PC-3 (cell line): Measurements from ENCODE around the gene PCCA. TPM values are rescaled to one million over a fixed set of nuclear protein-coding genes. Genes with fewer than 3 reads are reported as not detected.
"Not testable (repeated sequence)": the region's sequence is repeated elsewhere in the genome, so short reads cannot be mapped to it uniquely, and the experiment has no call there.

Source experiments
- ATAC-seq: fragments of 200-7000 bp; cut with Tn5 transposase; 2 replicates; pipeline ENCODE4 v1.9.1; 2020; ENCODE audit warnings: mild to moderate bottlenecking, moderate library complexity
- BruUV-seq: library from RNA; stranded (reverse); fragments of 400-500 nt; replicated peaks from 2 replicates; lab custom pipeline; 2021; lab: Mats Ljungman, UMichigan
- CTCF ChIA-PET: fragments of 300-600 bp; sonication (Branson Sonifier 250); formaldehyde crosslinking; loops from one replicate; lab custom pipeline; 2022; ENCODE audit warnings: antibody characterized with exemption; lab: Charles Lee
- POLR2A ChIA-PET: fragments of 300-600 bp; sonication (Branson Sonifier 250); formaldehyde crosslinking; loops from one replicate; lab custom pipeline; 2022; ENCODE audit warnings: antibody characterized with exemption; ENCODE audit not compliant: unreplicated experiment; lab: Charles Lee
- DNase-seq: peaks from one replicate; pipeline ENCODE4 v3.0.0-alpha.2; 2015
- H2AFZ ChIP-seq: fragments of 300-600 bp; sonication (generic); 2 replicates; pipeline ENCODE4 v1.6.0; 2016; ENCODE audit warnings: antibody characterized with exemption, low read length
- H3F3A ChIP-seq: fragments of 300-600 bp; sonication (generic); one replicate; pipeline ENCODE4 v1.6.0; 2017; ENCODE audit warnings: antibody characterized with exemption, low read length, control low read depth, mild to moderate bottlenecking; ENCODE audit not compliant: unreplicated experiment
- H3K27ac ChIP-seq: fragments of 300-600 bp; sonication (generic); 2 replicates; pipeline ENCODE4 v1.5.1; 2016; ENCODE audit warnings: mild to moderate bottlenecking, low read length
- H3K27me3 ChIP-seq: fragments of 300-600 bp; sonication (generic); 2 replicates; pipeline ENCODE4 v1.6.1; 2016; ENCODE audit warnings: low read length, mixed read lengths
- H3K36me3 ChIP-seq: fragments of 300-600 bp; sonication (generic); 2 replicates; pipeline ENCODE4 v1.6.1; 2016; ENCODE audit warnings: low read depth, mixed run types, low read length, mixed read lengths
- H3K4me1 ChIP-seq: fragments of 300-600 bp; sonication (generic); 2 replicates; pipeline ENCODE4 v1.5.1; 2016; ENCODE audit warnings: low read length; ENCODE audit not compliant: insufficient read depth
- H3K4me2 ChIP-seq: fragments of 300-600 bp; sonication (generic); 2 replicates; pipeline ENCODE4 v1.6.0; 2016; ENCODE audit warnings: low read length
- H3K4me3 ChIP-seq: fragments of 300-600 bp; sonication (generic); 2 replicates; pipeline ENCODE4 v1.5.1; 2016; ENCODE audit warnings: mild to moderate bottlenecking, low read length, mixed read lengths
- H3K79me2 ChIP-seq: fragments of 300-600 bp; sonication (generic); 2 replicates; pipeline ENCODE4 v1.6.1; 2017; ENCODE audit warnings: low read length, mixed read lengths
- H3K9ac ChIP-seq: fragments of 300-600 bp; sonication (generic); 2 replicates; pipeline ENCODE4 v1.6.0; 2016; ENCODE audit warnings: mild to moderate bottlenecking, low read length
- H3K9me2 ChIP-seq: fragments of 300-600 bp; sonication (generic); replicated peaks from 2 replicates; pipeline ENCODE4 v1.6.1; 2016; ENCODE audit warnings: mixed run types, low read length, mixed read lengths
- H3K9me3 ChIP-seq: fragments of 300-600 bp; sonication (generic); 2 replicates; pipeline ENCODE4 v1.6.1; 2016; ENCODE audit warnings: low read length, mixed read lengths
- H4K20me1 ChIP-seq: fragments of 300-600 bp; sonication (generic); 2 replicates; pipeline ENCODE4 v1.6.1; 2016; ENCODE audit warnings: low read length, mixed read lengths
- EZH2 ChIP-seq: fragments of 300-600 bp; sonication (generic); IDR thresholded peaks from one replicate; pipeline ENCODE4 v1.6.1; 2017; ENCODE audit warnings: antibody characterized with exemption, mild to moderate bottlenecking, low read length; ENCODE audit not compliant: unreplicated experiment
- EZH2phosphoT487 ChIP-seq: fragments of 300-600 bp; sonication (generic); IDR thresholded peaks from 2 replicates; pipeline ENCODE4 v1.6.1; 2018; ENCODE audit warnings: mild to moderate bottlenecking, antibody characterized with exemption, low read length, borderline replicate concordance
- intact Hi-C: fragments of 100-400 bp; cut with micrococcal nuclease; formaldehyde crosslinking; loops from 2 replicates; pipeline ENCODE4 v1.9.0; 2023
- total RNA-seq: library from RNA; depleted of rRNA; stranded (reverse); fragments of >200 nt; gene quantifications from 2 replicates; pipeline ENCODE4 v1.2.3, GENCODE V29; 2014
- TF ChIP-seq, protein P1 (sequence below): fragments of 300-600 bp; sonication (generic); conservative IDR thresholded peaks from 2 replicates; pipeline ENCODE4 v1.5.1; 2017; ENCODE audit warnings: antibody characterized with exemption, low read depth, mild to moderate bottlenecking, low read length

Gene PCCA
- total RNA-seq, 1 experiment from 2014 or later, result 10.5 TPM

DNA sequence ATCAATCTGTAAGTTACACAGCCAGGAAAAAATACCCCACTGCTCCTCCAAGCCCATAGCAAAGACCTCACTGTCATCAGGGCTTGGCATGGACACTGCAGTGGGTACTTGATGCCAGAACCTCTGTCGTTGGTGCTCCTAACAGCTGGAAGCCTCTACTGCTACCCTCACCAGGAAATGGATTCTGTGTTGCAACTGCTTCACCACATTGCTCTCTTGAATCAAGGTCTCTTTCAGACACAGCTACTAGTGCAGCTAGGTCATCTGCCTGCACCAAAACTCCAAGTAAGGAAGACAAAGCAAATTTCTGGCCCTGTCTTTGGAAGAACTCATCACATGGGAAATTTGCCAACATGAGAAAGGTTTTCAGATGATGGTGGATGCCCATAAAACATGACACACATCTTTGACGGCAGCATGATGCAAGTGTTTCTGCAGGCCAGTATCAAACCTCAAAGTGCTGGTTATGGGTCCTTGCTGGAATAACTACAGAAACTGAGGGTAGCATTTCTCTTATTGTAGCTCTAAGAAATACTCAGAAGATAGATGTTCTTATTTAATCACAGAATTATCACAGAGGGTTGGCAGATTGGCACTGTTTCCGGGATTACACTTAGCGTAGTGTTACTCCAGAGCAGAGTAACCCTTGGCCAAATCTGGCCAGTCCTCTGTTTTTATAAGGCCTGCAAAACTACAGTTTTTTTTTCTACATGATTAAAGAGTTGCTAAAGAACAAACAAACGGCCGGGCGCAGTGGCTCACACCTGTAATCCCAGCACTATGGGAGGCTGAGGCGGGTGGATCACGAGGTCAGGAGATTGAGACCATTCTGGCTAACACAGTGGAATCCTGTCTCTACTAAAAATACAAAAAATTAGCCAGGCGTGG is 12.9 kb upstream of the PCCA start:
- intact Hi-C loops, result no loop called here
- CTCF ChIA-PET, result no interaction called here
- Histone ChIP-seq H2AFZ (no peak overlapping the region), H3K79me2 (no peaks in the 10 kb centered on the region), H3F3A (no peaks in the 10 kb centered on the region), H3K9me3 (no peaks in the 10 kb centered on the region), H4K20me1 (no peaks in the 10 kb centered on the region), H3K27me3 (no peaks in the 10 kb centered on the region), H3K4me2 (no peak overlapping the region), H3K9me2 (no peaks in the 10 kb centered on the region), H3K27ac (no peak overlapping the region), H3K4me3 (no peak overlapping the region), H3K36me3 (no peaks in the 10 kb centered on the region), H3K9ac (no peak overlapping the region), H3K4me1 (no peaks in the 10 kb centered on the region)
- BruUV-seq, result no TSS peak
- ATAC-seq (no peak), DNase-seq (no peak)
- POLR2A ChIA-PET, result no interaction called here
- TF ChIP-seq EZH2 (no peak), EZH2phosphoT487 (no peak)
- TF ChIP-seq, protein P1, sequence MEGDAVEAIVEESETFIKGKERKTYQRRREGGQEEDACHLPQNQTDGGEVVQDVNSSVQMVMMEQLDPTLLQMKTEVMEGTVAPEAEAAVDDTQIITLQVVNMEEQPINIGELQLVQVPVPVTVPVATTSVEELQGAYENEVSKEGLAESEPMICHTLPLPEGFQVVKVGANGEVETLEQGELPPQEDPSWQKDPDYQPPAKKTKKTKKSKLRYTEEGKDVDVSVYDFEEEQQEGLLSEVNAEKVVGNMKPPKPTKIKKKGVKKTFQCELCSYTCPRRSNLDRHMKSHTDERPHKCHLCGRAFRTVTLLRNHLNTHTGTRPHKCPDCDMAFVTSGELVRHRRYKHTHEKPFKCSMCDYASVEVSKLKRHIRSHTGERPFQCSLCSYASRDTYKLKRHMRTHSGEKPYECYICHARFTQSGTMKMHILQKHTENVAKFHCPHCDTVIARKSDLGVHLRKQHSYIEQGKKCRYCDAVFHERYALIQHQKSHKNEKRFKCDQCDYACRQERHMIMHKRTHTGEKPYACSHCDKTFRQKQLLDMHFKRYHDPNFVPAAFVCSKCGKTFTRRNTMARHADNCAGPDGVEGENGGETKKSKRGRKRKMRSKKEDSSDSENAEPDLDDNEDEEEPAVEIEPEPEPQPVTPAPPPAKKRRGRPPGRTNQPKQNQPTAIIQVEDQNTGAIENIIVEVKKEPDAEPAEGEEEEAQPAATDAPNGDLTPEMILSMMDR, result no peak

DNA sequence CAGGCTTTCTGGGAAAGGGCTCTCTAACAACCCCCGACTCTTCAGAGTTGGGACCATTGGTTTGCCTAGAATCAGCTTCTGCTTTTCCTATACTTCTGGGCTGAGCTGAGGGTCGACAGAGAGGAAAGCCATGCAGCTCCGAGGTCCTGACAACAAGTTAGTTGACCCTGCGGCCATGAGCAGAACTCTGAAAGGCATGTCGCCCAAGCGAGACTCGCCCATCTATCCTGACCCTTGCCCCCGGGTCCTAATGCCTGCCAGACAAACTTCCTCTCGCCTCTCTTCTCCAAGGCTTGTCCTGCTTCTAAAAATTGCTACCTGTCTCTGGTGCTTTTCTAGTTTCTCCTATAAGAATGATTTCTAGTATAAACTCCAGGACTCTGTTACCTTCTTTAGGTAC is 9.9 kb upstream of the PCCA start:
- H3K27ac ChIP-seq, CTCF ChIA-PET, H3K9ac ChIP-seq, H3F3A ChIP-seq, ATAC-seq, H3K27me3 ChIP-seq, H2AFZ ChIP-seq, H4K20me1 ChIP-seq, H3K4me1 ChIP-seq, BruUV-seq, H3K4me2 ChIP-seq, H3K9me3 ChIP-seq, H3K9me2 ChIP-seq, DNase-seq, H3K79me2 ChIP-seq, intact Hi-C loops, H3K36me3 ChIP-seq, H3K4me3 ChIP-seq, POLR2A ChIA-PET: not testable (repeated sequence)

DNA sequence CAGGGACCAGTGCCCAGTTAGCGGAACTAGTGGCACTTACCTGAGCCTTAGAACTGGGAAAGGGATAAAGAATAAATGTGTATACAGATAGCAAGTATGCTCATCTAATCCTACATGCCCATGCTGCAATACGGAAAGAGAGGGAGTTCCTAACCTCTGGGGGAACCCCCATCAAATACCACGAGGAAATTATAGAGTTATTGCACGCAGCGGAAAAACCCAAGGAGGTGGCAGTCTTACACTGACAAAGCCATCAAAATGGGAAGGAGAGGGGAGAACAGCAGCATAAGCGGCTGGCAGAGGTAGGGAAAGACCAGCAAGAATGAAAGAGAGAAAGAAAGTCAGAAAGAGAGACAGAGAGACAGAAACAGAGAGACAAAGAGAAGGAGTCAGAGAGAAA is 5.5 kb upstream of the PCCA start:
- CTCF ChIA-PET, H3K9me2 ChIP-seq, BruUV-seq, DNase-seq, H2AFZ ChIP-seq, intact Hi-C loops, ATAC-seq, H4K20me1 ChIP-seq, H3K9ac ChIP-seq, H3K79me2 ChIP-seq, H3F3A ChIP-seq, H3K27ac ChIP-seq, H3K4me1 ChIP-seq, H3K4me2 ChIP-seq, H3K36me3 ChIP-seq, H3K27me3 ChIP-seq, H3K4me3 ChIP-seq, POLR2A ChIA-PET, H3K9me3 ChIP-seq: not testable (repeated sequence)
